Measurements from ENCODE around the gene ARHGAP22.
A peak's percentile ranks its signal among the peaks of the same experiment; 100 is the strongest.

Gene ARHGAP22

DNA sequence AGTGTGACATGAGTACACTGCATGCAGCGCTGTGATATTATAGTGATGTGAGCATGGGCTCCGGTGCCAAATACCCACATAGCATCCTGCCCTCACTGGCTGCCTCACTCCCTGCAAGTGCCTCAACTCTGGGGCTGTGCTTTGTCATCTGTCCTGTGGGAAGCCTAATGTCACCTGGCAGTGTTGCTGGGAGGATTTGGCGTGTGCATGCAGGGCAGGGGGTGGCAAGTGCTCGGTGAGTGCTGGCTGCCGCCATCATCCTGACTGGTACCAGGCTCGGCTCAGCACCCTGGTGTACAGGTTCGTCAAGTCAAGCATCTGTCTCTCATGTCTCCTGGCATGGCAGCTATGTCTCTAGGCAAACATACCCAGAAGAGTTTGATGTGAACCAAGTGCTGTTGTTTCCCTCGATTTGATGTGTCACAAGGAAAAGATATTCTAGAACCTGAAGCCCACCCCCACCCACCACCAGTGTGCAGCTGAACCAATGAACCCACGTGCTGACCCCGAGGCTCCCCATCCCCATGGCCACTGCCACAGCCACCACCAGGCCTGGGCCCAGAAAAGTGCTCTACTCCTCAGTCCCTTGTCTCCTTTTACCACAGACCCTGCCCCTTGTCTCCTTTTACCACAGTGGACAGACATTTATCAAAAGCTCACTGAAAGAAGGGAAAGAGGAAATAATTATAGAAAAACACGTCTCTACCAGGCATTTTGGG is 162.6 kb downstream of the ARHGAP22 start:
- Histone ChIP-seq H3K36me3 (ENCODE audit: control insufficient read depth in 1 of 2, insufficient read depth in 2 of 2, low read depth in 1 of 2, low read length in 2 of 2) (peaks cover 20 to 73% of the 10 kb centered on the region in 2 experiments), H3K23ac (ENCODE audit: low read length in 2 of 2) (no peak overlapping the region), H2BK12ac (ENCODE audit: low read length in 2 of 2) (no peak overlapping the region), H3K9me3 (ENCODE audit: control insufficient read depth, low read length) (no peaks in the 10 kb centered on the region), H3K4ac (ENCODE audit: low read depth in 1 of 2, low read length in 2 of 2) (no peak overlapping the region), H3K14ac (ENCODE audit: low read length in 2 of 2) (no peak overlapping the region), H3K4me3 (ENCODE audit: insufficient read depth in 1 of 2, low read depth in 1 of 2, low read length in 2 of 2) (no peak overlapping the region), H3K27ac (ENCODE audit: low read length, poor library complexity, severe bottlenecking) (no peak overlapping the region), H2AFZ (ENCODE audit: low read depth, low read length) (no peak overlapping the region), H4K8ac (ENCODE audit: low read length) (no peak overlapping the region), H2AK5ac (ENCODE audit: low read length, severe bottlenecking) (no peak overlapping the region), H3K4me1 (ENCODE audit: control insufficient read depth, insufficient read depth, low read depth, low read length) (peaks cover 17% of the 10 kb centered on the region), H3K18ac (ENCODE audit: low read depth in 1 of 2, low read length in 2 of 2) (no peak overlapping the region), H2BK15ac (ENCODE audit: low read depth, poor library complexity, severe bottlenecking) (no peak overlapping the region), H2BK120ac (ENCODE audit: low read depth, low read length) (no peak overlapping the region), H3K79me1 (replicated peaks; ENCODE audit: low read length, poor library complexity, severe bottlenecking) (peaks cover 2% of the 10 kb centered on the region), H3K9ac (ENCODE audit: low read length) (no peak overlapping the region), H4K91ac (ENCODE audit: low read length) (peak overlapping the region; percentile 18), H3K4me2 (ENCODE audit: low read length, poor library complexity, severe bottlenecking) (no peak overlapping the region), H3K27me3 (ENCODE audit: control insufficient read depth in 1 of 2, insufficient read depth in 1 of 2, low read length in 2 of 2) (no peaks in the 10 kb centered on the region), H2BK5ac (ENCODE audit: low read depth, low read length, poor library complexity, severe bottlenecking) (no peak overlapping the region)
- no peak for DNase-seq
- WGBS: 93% methylated on average over 11 of the region's 11 CpGs

DNA sequence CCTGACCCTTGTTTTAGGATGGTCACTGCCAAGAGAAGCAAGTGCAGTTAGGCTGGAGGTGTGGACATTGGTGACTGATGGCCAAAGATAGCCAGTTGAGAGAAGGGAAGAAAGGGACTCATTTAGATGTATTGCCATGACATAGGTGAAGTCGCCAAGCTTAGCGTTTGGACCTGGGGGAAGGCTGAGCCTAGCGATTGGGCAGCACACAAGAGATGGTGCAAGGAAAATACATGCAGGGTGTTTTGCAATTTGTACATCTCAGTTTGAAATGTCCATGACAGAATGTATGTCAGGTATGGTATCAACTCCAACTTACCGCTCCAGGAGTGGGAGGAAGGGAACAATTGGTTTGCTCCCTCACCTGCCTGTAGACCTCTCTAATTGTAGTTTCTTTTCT is 164.1 kb downstream of the ARHGAP22 start:
- Histone ChIP-seq H2BK120ac (ENCODE audit: low read depth, low read length) (no peak overlapping the region), H3K4me2 (ENCODE audit: low read length, poor library complexity, severe bottlenecking) (no peak overlapping the region)
- 98% methylated on average over 4 of the region's 4 CpGs for WGBS

DNA sequence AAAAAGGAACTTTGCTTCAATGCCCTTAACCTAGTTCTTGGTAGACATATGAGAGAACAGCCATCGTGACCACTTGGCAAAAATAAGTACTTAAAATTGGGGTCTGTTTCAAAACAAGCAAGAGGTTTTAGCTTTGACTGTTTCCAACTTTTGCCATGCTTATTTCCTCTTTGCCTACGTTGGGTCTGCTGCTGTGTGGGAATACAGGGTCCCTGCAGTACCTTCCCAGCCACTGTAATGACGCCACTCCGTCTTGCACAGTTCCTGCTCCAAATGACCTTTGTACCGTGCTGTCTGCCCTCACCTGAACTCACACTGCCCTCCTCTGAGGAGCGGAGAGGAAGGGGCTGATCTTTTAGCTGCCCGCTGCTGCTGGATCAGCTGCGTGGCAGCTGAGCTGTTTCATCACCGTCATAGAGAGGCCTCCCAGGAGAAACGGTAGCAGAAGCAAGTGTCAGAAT is 165.3 kb downstream of the ARHGAP22 start:
- peak overlapping the region; percentile 73 for H4K8ac ChIP-seq (ENCODE audit: low read length)
- no peak overlapping the region for H2BK120ac ChIP-seq (ENCODE audit: low read depth, low read length)
- peak overlapping the region; percentile 95 for H2AK5ac ChIP-seq (ENCODE audit: low read length, severe bottlenecking)
- H2BK15ac ChIP-seq (ENCODE audit: low read depth, poor library complexity, severe bottlenecking): peak overlapping the region; percentile 58
- DNase-seq: peak; percentile 24
- H3K9me3 ChIP-seq (ENCODE audit: control insufficient read depth, low read length): no peaks in the 10 kb centered on the region
- H3K4ac ChIP-seq (ENCODE audit: low read depth in 1 of 2, low read length in 2 of 2): peak overlapping the region in 1 of 2 experiments; percentile 7
- peak overlapping the region in 1 of 2 experiments; percentile 79 for H2BK12ac ChIP-seq (ENCODE audit: low read length in 2 of 2)
- peaks cover 6% of the 10 kb centered on the region for H3K4me1 ChIP-seq (ENCODE audit: control insufficient read depth, insufficient read depth, low read depth, low read length)
- H2BK5ac ChIP-seq (ENCODE audit: low read depth, low read length, poor library complexity, severe bottlenecking): peak overlapping the region; percentile 47
- H3K27ac ChIP-seq (ENCODE audit: low read length, poor library complexity, severe bottlenecking): peak overlapping the region; percentile 89
- peak overlapping the region; percentile 28 to 95 for H3K18ac ChIP-seq (ENCODE audit: low read depth in 1 of 2, low read length in 2 of 2)
- peak overlapping the region; percentile 96 for H4K91ac ChIP-seq (ENCODE audit: low read length)
- WGBS: 65% methylated on average over 9 of the region's 10 CpGs
- no peaks in the 10 kb centered on the region for H3K27me3 ChIP-seq (ENCODE audit: control insufficient read depth in 1 of 2, insufficient read depth in 1 of 2, low read length in 2 of 2)
- H3K23ac ChIP-seq (ENCODE audit: low read length in 2 of 2): no peak overlapping the region
- no peak overlapping the region for H2AFZ ChIP-seq (ENCODE audit: low read depth, low read length)
- peak overlapping the region; percentile 44 for H3K4me2 ChIP-seq (ENCODE audit: low read length, poor library complexity, severe bottlenecking)
- peaks cover 4 to 46% of the 10 kb centered on the region in 2 experiments for H3K36me3 ChIP-seq (ENCODE audit: control insufficient read depth in 1 of 2, insufficient read depth in 2 of 2, low read depth in 1 of 2, low read length in 2 of 2)
- peak overlapping the region in 1 of 2 experiments; percentile 93 for H3K14ac ChIP-seq (ENCODE audit: low read length in 2 of 2)
- H3K4me3 ChIP-seq (ENCODE audit: insufficient read depth in 1 of 2, low read depth in 1 of 2, low read length in 2 of 2): no peak overlapping the region
- no peaks in the 10 kb centered on the region for H3K79me1 ChIP-seq (replicated peaks; ENCODE audit: low read length, poor library complexity, severe bottlenecking)
- peak overlapping the region; percentile 7 for H3K9ac ChIP-seq (ENCODE audit: low read length)

More for the DNA sequence above, 164.1 kb downstream of the ARHGAP22 start:
- no peak overlapping the region for H3K4me3 ChIP-seq (ENCODE audit: insufficient read depth in 1 of 2, low read depth in 1 of 2, low read length in 2 of 2)
- no peak overlapping the region for H3K23ac ChIP-seq (ENCODE audit: low read length in 2 of 2)
- peaks cover 17% of the 10 kb centered on the region for H3K4me1 ChIP-seq (ENCODE audit: control insufficient read depth, insufficient read depth, low read depth, low read length)
- H2AFZ ChIP-seq (ENCODE audit: low read depth, low read length): no peak overlapping the region
- H3K14ac ChIP-seq (ENCODE audit: low read length in 2 of 2): no peak overlapping the region
- H3K27me3 ChIP-seq (ENCODE audit: control insufficient read depth in 1 of 2, insufficient read depth in 1 of 2, low read length in 2 of 2): no peaks in the 10 kb centered on the region
- no peak overlapping the region for H4K91ac ChIP-seq (ENCODE audit: low read length)
- H3K9ac ChIP-seq (ENCODE audit: low read length): no peak overlapping the region
- H3K79me1 ChIP-seq (replicated peaks; ENCODE audit: low read length, poor library complexity, severe bottlenecking): no peaks in the 10 kb centered on the region
- H2BK15ac ChIP-seq (ENCODE audit: low read depth, poor library complexity, severe bottlenecking): no peak overlapping the region
- DNase-seq: no peak
- no peak overlapping the region for H2BK5ac ChIP-seq (ENCODE audit: low read depth, low read length, poor library complexity, severe bottlenecking)
- H3K4ac ChIP-seq (ENCODE audit: low read depth in 1 of 2, low read length in 2 of 2): no peak overlapping the region
- no peaks in the 10 kb centered on the region for H3K9me3 ChIP-seq (ENCODE audit: control insufficient read depth, low read length)
- H3K18ac ChIP-seq (ENCODE audit: low read depth in 1 of 2, low read length in 2 of 2): no peak overlapping the region
- no peak overlapping the region for H3K27ac ChIP-seq (ENCODE audit: low read length, poor library complexity, severe bottlenecking)
- peak overlapping the region; percentile 81 for H2AK5ac ChIP-seq (ENCODE audit: low read length, severe bottlenecking)
- H4K8ac ChIP-seq (ENCODE audit: low read length): no peak overlapping the region
- H2BK12ac ChIP-seq (ENCODE audit: low read length in 2 of 2): no peak overlapping the region
- H3K36me3 ChIP-seq (ENCODE audit: control insufficient read depth in 1 of 2, insufficient read depth in 2 of 2, low read depth in 1 of 2, low read length in 2 of 2): peaks cover 10 to 58% of the 10 kb centered on the region in 2 experiments

DNA sequence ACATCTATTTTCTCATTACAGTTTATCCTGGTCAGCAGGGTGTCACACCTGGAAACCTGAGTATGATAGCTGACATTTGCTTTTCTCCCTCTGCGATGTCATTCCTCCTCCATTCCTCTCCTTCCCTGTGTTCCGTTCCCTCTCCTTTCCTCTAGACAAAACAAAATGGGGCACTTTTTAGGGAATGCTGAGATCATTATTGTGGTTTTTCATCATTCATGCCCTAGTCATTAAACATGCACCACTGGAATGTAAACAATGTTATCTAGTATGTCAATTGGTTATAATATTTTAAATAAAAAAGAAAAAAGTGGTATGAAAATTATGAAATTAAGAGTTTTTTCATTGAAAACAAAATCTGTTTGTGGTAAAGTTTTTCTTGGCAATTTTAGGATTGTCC is 165.8 kb downstream of the ARHGAP22 start:
- Histone ChIP-seq H3K23ac (ENCODE audit: low read length in 2 of 2) (no peak overlapping the region), H3K18ac (ENCODE audit: low read depth in 1 of 2, low read length in 2 of 2) (no peak overlapping the region), H3K4me1 (ENCODE audit: control insufficient read depth, insufficient read depth, low read depth, low read length) (peaks cover 5% of the 10 kb centered on the region), H2BK15ac (ENCODE audit: low read depth, poor library complexity, severe bottlenecking) (no peak overlapping the region), H3K4me2 (ENCODE audit: low read length, poor library complexity, severe bottlenecking) (no peak overlapping the region), H3K9me3 (ENCODE audit: control insufficient read depth, low read length) (no peaks in the 10 kb centered on the region), H3K9ac (ENCODE audit: low read length) (no peak overlapping the region), H3K4me3 (ENCODE audit: insufficient read depth in 1 of 2, low read depth in 1 of 2, low read length in 2 of 2) (no peak overlapping the region), H4K8ac (ENCODE audit: low read length) (no peak overlapping the region), H2BK12ac (ENCODE audit: low read length in 2 of 2) (no peak overlapping the region), H2AFZ (ENCODE audit: low read depth, low read length) (no peak overlapping the region), H3K27me3 (ENCODE audit: control insufficient read depth in 1 of 2, insufficient read depth in 1 of 2, low read length in 2 of 2) (no peaks in the 10 kb centered on the region), H3K4ac (ENCODE audit: low read depth in 1 of 2, low read length in 2 of 2) (no peak overlapping the region), H4K91ac (ENCODE audit: low read length) (no peak overlapping the region), H3K14ac (ENCODE audit: low read length in 2 of 2) (no peak overlapping the region), H3K79me1 (replicated peaks; ENCODE audit: low read length, poor library complexity, severe bottlenecking) (no peaks in the 10 kb centered on the region), H2AK5ac (ENCODE audit: low read length, severe bottlenecking) (no peak overlapping the region), H2BK120ac (ENCODE audit: low read depth, low read length) (no peak overlapping the region), H2BK5ac (ENCODE audit: low read depth, low read length, poor library complexity, severe bottlenecking) (no peak overlapping the region), H3K27ac (ENCODE audit: low read length, poor library complexity, severe bottlenecking) (peak overlapping the region; percentile 89), H3K36me3 (ENCODE audit: control insufficient read depth in 1 of 2, insufficient read depth in 2 of 2, low read depth in 1 of 2, low read length in 2 of 2) (peaks cover 4 to 41% of the 10 kb centered on the region in 2 experiments)
- peak; percentile 37 for DNase-seq
- WGBS: 36% methylated on average over 2 of the region's 2 CpGs

All from mesenchymal stem cell (in vitro differentiated cells and primary cell).